Trophoblast cell (in vitro differentiated cells and primary cell): ENCODE results near the gene POFUT1.

Experiments
- DNase-seq, 2 donors: peaks; one replicate each; pipeline ENCODE4 v3.0.0-alpha.2; 2016
- H2AFZ ChIP-seq: 2 replicates; pipeline ENCODE4 v1.6.1; 2013; ENCODE audit warnings: low read length, moderate library complexity, mild to moderate bottlenecking; ENCODE audit not compliant: insufficient read depth, poor library complexity
- H2AK5ac ChIP-seq: 2 replicates; pipeline ENCODE4 v1.6.1; 2013; ENCODE audit warnings: mild to moderate bottlenecking, low read length
- H2BK120ac ChIP-seq: 2 replicates; pipeline ENCODE4 v1.6.1; 2013; ENCODE audit warnings: low read length, mild to moderate bottlenecking, moderate library complexity; ENCODE audit not compliant: insufficient read depth, poor library complexity
- H2BK12ac ChIP-seq: 2 replicates; pipeline ENCODE4 v1.6.1; 2013; ENCODE audit warnings: mild to moderate bottlenecking, low read length, moderate library complexity
- H2BK5ac ChIP-seq: 2 replicates; pipeline ENCODE4 v1.6.1; 2013; ENCODE audit warnings: low read length, low read depth, moderate library complexity, mild to moderate bottlenecking; ENCODE audit not compliant: poor library complexity
- H3K14ac ChIP-seq: 2 replicates; pipeline ENCODE4 v1.6.1; 2013; ENCODE audit warnings: mild to moderate bottlenecking, low read length
- H3K18ac ChIP-seq: 2 replicates; pipeline ENCODE4 v1.6.1; 2013; ENCODE audit warnings: mild to moderate bottlenecking, low read length
- H3K23ac ChIP-seq: 2 replicates; pipeline ENCODE4 v1.6.1; 2013; ENCODE audit warnings: low read length
- H3K27ac ChIP-seq: 2 replicates; pipeline ENCODE4 v1.5.1; 2013; ENCODE audit warnings: low read depth, mild to moderate bottlenecking, inconsistent platforms, low read length, moderate library complexity
- H3K27me3 ChIP-seq: 2 replicates; pipeline ENCODE4 v1.6.1; 2013; ENCODE audit warnings: inconsistent platforms, mild to moderate bottlenecking, low read length, moderate library complexity; ENCODE audit not compliant: insufficient read depth
- H3K36me3 ChIP-seq, 2 experiments: 1 replicate in 1 of 2; 2 replicates in 1 of 2; pipeline ENCODE4 v1.6.1; 2013; ENCODE audit warnings: low read length in 2 of 2, mild to moderate bottlenecking in 2 of 2, moderate library complexity in 1 of 2; ENCODE audit not compliant: insufficient read depth in 2 of 2, control insufficient read depth in 1 of 2
- H3K4ac ChIP-seq: 2 replicates; pipeline ENCODE4 v1.6.1; 2013; ENCODE audit warnings: low read depth, mild to moderate bottlenecking, low read length, moderate library complexity
- H3K4me1 ChIP-seq, 2 experiments: 1 replicate in 1 of 2; 2 replicates in 1 of 2; pipeline ENCODE4 v1.6.1; 2013; ENCODE audit warnings: low read length in 2 of 2, mild to moderate bottlenecking in 2 of 2, moderate library complexity in 1 of 2; ENCODE audit not compliant: insufficient read depth in 2 of 2, control insufficient read depth in 1 of 2
- H3K4me2 ChIP-seq: 2 replicates; pipeline ENCODE4 v1.6.1; 2013; ENCODE audit warnings: inconsistent platforms, mild to moderate bottlenecking, low read length, moderate library complexity
- H3K4me3 ChIP-seq: 2 replicates; pipeline ENCODE4 v1.5.1; 2013; ENCODE audit warnings: mild to moderate bottlenecking, low read depth, low read length, inconsistent platforms
- H3K79me1 ChIP-seq: one replicate; pipeline ENCODE4 v1.6.1; 2013; ENCODE audit warnings: low read length
- H3K79me2 ChIP-seq: 2 replicates; pipeline ENCODE4 v1.6.1; 2013; ENCODE audit warnings: low read length, mild to moderate bottlenecking; ENCODE audit not compliant: control insufficient read depth, insufficient read depth, poor library complexity
- H3K9ac ChIP-seq: 2 replicates; pipeline ENCODE4 v1.6.1; 2013; ENCODE audit warnings: mild to moderate bottlenecking, low read length
- H3K9me3 ChIP-seq: 2 replicates; pipeline ENCODE4 v1.6.1; 2013; ENCODE audit warnings: low read depth, mild to moderate bottlenecking, control low read depth, inconsistent platforms, low read length; ENCODE audit not compliant: insufficient read depth
- H4K12ac ChIP-seq: 2 replicates; pipeline ENCODE4 v1.6.1; 2013; ENCODE audit warnings: low read depth, mild to moderate bottlenecking, low read length, moderate library complexity
- H4K8ac ChIP-seq: 2 replicates; pipeline ENCODE4 v1.6.1; 2013; ENCODE audit warnings: low read depth, mild to moderate bottlenecking, low read length, moderate library complexity
- H4K91ac ChIP-seq: one replicate; pipeline ENCODE4 v1.6.1; 2013; ENCODE audit warnings: low read depth, mild to moderate bottlenecking, low read length, moderate library complexity
- WGBS: extraction: QIAGEN DNeasy Blood & Tissue Kit; methylation state at CpG from one replicate; pipeline ENCODE4 v1.1.7; 2013; ENCODE audit warnings: missing lambda C conversion rate; ENCODE audit not compliant: insufficient read length, insufficient coverage; ENCODE audit errors: extremely low coverage; 5-methylcytosine and 5-hydroxymethylcytosine counted together

POFUT1 gene

DNA sequence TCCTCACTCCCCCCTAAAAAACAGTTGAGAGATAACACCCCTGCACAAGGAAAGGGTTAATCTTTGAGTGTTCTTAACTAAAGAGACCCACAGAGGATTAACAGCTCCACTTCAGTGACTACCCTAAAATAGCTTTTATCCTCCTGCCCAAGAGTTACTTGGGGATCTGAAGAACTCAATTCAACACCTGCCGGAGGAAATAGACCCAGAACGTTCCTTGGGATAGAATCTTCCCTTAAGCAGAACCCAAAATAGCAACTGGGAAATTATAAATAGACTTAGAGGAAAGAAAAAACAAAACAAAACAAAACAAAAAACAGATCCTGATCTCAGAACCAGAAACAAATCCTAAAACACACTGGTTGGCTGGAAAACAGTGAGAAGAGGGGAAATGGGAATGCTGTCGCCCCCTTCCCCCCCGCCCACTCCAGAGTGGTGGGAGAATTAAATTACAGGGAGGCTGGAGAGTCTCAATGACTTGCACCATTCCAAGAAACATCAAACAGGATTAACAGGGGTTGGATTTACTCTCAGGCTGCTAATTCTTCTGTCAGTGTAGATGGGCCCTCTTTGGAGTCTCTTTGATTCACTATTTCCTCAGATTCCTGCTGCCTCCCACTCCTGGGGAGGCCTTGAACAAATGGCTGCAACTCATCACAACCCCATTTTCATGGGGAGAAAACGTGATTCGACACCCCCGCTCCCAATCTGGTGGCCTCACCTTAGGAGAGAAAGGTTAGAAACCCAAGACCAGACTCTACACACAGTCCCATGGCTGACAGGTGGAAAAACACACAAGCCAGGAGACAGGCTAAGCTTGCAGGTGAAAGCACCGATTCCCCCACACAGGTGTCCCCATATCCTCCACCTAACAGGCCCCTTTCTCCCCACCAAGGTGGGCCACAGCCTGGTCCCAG lies 1.6 kb upstream of the POFUT1 start:
- no peak overlapping the region for H3K9ac ChIP-seq
- H3K79me2 ChIP-seq: peaks cover 22% of the 10 kb centered on the region
- no CpG with 5 or more reads among the region's 8 CpGs for whole genome bisulfite sequencing

DNA sequence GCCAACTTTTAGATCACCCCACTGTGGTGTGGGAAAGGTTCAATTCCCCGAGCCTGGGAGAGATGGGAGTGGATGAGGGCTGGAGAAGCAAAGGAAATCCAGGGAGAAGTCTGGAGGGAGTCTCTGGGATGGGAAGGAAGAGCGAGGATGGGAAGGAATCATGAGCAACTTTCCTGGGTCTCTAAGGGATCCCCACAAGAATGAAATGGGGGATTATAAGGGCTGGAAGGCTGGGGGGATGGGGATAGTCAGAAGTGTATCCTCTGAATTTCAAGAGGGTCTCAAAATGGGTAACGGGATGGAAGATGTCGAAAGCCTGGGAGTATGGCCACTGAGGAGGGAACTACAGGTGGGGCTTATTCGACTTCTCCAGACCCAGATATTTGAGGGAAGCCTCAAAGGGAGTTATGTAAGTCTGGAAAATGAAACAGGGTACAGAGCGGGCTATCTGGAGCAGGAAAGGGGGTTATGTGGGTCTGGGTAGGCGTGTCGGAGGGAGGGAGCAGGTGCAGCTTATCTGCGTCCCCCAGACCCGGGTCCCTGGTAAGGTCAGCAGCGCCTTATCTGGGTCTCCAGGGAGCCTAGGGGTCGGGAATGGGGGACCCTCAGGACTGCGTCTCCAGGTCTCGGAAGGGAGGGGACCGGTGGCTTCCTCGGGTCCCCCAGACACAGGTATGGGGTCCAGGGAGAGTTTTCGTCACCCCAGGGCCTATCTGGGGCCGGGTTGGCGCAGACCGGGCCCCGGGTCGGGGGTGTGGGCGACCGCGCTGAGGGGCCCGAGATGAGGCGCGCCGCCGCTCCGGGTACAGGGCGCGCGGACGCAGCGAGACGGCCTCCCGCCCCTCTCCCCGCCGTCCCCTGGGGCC lies 687 bp upstream of the POFUT1 start:
- H3K4me1 ChIP-seq: peaks cover 22 to 24% of the 10 kb centered on the region in 2 experiments
- peak overlapping the region; percentile 94 for H3K18ac ChIP-seq
- H3K9ac ChIP-seq: peak overlapping the region; percentile 93
- H4K8ac ChIP-seq: peak overlapping the region; percentile 97
- no peak for DNase-seq
- peak overlapping the region; percentile 98 for H4K12ac ChIP-seq
- peak overlapping the region; percentile 98 for H4K91ac ChIP-seq
- H3K4ac ChIP-seq: peak overlapping the region; percentile 99
- peak overlapping the region; percentile 52 for H3K27ac ChIP-seq
- H3K27me3 ChIP-seq: no peaks in the 10 kb centered on the region
- peak overlapping the region; percentile 93 for H2BK120ac ChIP-seq
- H3K4me3 ChIP-seq: peak overlapping the region; percentile 93
- H2BK12ac ChIP-seq: peak overlapping the region; percentile 19
- peak overlapping the region; percentile 85 for H3K4me2 ChIP-seq
- H3K14ac ChIP-seq: peak overlapping the region; percentile 99
- H3K23ac ChIP-seq: no peak overlapping the region
- peak overlapping the region; percentile 88 for H2BK5ac ChIP-seq
- H2AK5ac ChIP-seq: peak overlapping the region; percentile 75
- WGBS: no CpG with 5 or more reads among the region's 40 CpGs
- no peaks in the 10 kb centered on the region for H3K9me3 ChIP-seq
- H3K36me3 ChIP-seq: peaks cover 19 to 26% of the 10 kb centered on the region in 2 experiments
- H3K79me2 ChIP-seq: peaks cover 22% of the 10 kb centered on the region
- H2AFZ ChIP-seq: peak overlapping the region; percentile 77
- H3K79me1 ChIP-seq: peaks cover 13% of the 10 kb centered on the region

More for the DNA sequence above, 1.6 kb upstream of the POFUT1 start:
- Histone ChIP-seq H4K91ac (no peak overlapping the region), H3K36me3 (peaks cover 23 to 30% of the 10 kb centered on the region in 2 experiments), H3K27ac (no peak overlapping the region), H3K4ac (peak overlapping the region; percentile 99), H3K14ac (no peak overlapping the region), H3K4me2 (peak overlapping the region; percentile 85), H4K12ac (no peak overlapping the region), H4K8ac (no peak overlapping the region), H3K18ac (peak overlapping the region; percentile 40), H3K79me1 (peaks cover 13% of the 10 kb centered on the region), H2BK120ac (no peak overlapping the region), H2BK5ac (no peak overlapping the region), H3K27me3 (no peaks in the 10 kb centered on the region), H3K4me3 (no peak overlapping the region), H3K9me3 (no peaks in the 10 kb centered on the region), H2AK5ac (peak overlapping the region; percentile 41), H3K23ac (no peak overlapping the region), H3K4me1 (peaks cover 22 to 24% of the 10 kb centered on the region in 2 experiments), H2AFZ (peak overlapping the region; percentile 48), H2BK12ac (no peak overlapping the region)
- no peak for DNase-seq

DNA sequence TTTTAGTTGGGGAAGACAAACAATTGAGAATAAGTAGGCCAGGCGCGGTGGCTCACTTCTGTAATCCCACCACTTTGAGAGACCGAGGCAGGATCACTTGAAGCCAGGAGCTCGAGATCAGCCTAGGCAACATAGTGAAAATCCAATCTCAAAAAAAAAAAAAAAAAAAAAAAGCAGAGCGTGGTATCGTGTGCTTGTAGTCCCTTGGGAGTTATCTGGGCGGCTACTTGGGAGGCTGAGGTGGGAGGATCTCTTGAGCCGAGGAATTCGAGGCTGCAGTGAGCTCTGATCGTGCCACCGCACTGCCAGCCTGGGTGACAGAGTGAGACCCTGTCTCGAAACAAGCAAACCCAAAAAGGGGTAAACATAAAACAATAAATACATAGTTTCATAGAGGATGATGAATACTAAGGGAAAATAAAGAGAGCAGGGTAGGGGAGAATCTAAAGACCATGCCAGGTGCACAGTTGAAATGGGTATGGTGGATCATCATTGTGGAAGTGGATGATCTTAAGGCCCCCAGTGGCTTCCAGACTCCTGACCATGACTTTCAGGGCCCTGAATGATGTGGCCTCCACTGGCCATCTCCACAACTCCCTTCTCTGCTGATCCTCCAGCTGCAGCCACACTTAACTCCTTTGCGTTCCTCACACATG lies 947 bp downstream of the POFUT1 start:
- peak overlapping the region; percentile 90 for H4K8ac ChIP-seq
- no CpG with 5 or more reads among the region's 13 CpGs for WGBS

More for the DNA sequence above, 947 bp downstream of the POFUT1 start:
- H4K12ac ChIP-seq: peak overlapping the region; percentile 70
- no peak overlapping the region for H2AFZ ChIP-seq
- H3K79me2 ChIP-seq: peaks cover 17% of the 10 kb centered on the region
- no peak for DNase-seq
- no peaks in the 10 kb centered on the region for H3K27me3 ChIP-seq
- H2AK5ac ChIP-seq: peak overlapping the region; percentile 18
- peaks cover 20 to 22% of the 10 kb centered on the region in 2 experiments for H3K4me1 ChIP-seq
- no peaks in the 10 kb centered on the region for H3K9me3 ChIP-seq
- peaks cover 19 to 22% of the 10 kb centered on the region in 2 experiments for H3K36me3 ChIP-seq
- no peak overlapping the region for H3K14ac ChIP-seq
- H4K91ac ChIP-seq: no peak overlapping the region
- H3K4ac ChIP-seq: no peak overlapping the region
- peaks cover 13% of the 10 kb centered on the region for H3K79me1 ChIP-seq
- H3K4me3 ChIP-seq: peak overlapping the region; percentile 21
- H3K23ac ChIP-seq: no peak overlapping the region
- no peak overlapping the region for H3K9ac ChIP-seq
- no peak overlapping the region for H3K27ac ChIP-seq
- peak overlapping the region; percentile 71 for H3K4me2 ChIP-seq
- no peak overlapping the region for H2BK120ac ChIP-seq
- no peak overlapping the region for H2BK5ac ChIP-seq
- no peak overlapping the region for H3K18ac ChIP-seq
- no peak overlapping the region for H2BK12ac ChIP-seq
